ENCODE results near the gene CDHR4.
A peak's percentile ranks its signal among the peaks of the same experiment; 100 is the strongest.
"Not testable (repeated sequence)": the region's sequence is repeated elsewhere in the genome, so short reads cannot be mapped to it uniquely, and the experiment has no call there.

The CDHR4 gene

DNA sequence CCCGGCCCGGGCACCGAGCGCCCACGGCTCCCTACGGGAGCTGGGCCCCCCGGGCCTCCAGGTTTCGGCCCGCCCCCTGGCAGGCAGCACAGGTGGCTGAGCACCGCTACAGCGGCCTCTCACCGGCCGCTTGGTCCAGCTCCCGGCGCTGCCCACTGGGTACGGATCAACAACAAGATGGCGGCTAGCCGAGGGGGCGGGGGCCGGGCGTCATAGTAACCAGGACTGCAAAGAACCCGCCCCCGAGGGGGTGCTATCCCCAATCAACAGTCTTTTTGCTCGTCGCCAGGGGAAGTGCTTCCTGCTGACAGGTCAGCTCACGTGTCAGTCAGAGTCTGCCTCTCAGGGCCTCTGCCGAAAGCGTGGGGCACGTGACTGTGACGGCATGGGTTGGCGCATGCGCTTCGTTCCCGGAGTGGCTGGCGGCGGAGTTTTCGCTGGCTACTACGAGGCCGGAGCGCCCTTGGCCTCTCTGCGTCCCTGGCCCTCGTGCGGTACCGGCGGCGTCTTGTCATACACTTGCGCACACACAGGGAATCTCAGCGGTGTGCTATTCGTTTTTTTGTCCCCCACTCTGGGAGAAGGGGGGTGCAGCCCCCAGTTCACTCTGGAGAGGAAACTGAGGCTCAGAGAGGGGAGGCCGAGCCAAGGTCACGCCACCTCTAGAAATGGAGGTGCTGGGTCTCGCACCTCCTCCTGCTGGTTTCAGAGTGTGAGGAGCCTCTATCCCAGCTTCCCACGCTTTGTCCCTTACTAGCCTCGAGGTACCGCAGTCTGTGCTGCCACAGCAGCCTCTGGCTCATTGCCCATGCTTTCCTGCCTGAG is 13.1 kb downstream of the CDHR4 start, which contains the start of gene IP6K1:
TSS of gene IP6K1 (minus strand) at position 186 of the 825 bp plus-strand sequence. CDS start 38,502 bp downstream, outside the sequence.
- 0 out of 2 replicates have a peak, but pooled peaks have one; percentile 36 for TF ChIP-seq TAF1 (IDR thresholded peaks at IDR 0.05; ENCODE audit: borderline replicate concordance, low read depth, low read length)
- peak; percentile 86 for TF ChIP-seq POLR2A (IDR thresholded peaks at IDR 0.05; ENCODE audit: low read depth, low read length)
- peak; percentile 73; the same call in 1 of the 2 replicates for TF ChIP-seq POLR2AphosphoS5 (IDR thresholded peaks at IDR 0.05; ENCODE audit: low read depth, low read length)
- DNase-seq (ENCODE audit: insufficient read length): peak; percentile 100
- peak; percentile 100 for FAIRE-seq

DNA sequence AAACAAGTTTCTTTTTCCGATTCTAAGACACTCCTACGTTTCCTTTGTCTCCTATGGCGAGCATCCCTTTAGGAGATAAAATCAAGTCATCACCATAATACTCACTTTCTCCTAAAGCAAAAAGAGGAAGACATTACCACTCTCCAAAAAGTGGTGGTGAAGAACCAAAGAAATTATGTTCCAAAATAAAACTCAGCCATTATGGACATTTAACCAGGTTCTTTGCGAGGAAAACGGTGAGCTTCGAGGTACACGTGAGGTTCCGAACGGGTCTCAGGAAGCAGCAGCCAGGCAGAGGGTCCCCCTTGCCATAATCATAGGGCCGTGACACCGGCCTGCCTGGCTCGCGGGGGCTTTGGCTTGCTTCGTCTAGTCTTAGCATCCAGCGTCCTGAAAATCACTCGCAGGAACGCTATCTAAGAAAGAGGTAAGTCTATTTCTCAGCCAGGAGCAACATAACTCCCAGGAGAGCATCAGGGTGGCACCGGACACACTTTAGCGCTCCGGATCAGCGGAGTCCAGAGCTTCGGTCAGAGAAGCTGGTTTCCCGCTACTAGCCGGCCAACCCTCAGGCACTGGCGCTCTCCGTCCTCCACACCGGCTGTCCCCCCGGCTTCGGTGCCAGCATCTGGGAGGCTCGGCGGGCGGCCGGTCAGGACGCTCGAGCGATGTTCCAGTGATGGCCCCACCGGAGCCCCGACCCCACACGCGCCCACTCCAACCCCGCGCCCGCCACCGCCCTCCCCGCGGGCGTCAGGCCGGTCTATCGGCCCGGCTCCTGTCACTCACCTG is 13.9 kb downstream of the CDHR4 start:
- TF ChIP-seq POLR2AphosphoS5 (IDR thresholded peaks at IDR 0.05; ENCODE audit: low read depth, low read length) (no peak), TAF1 (IDR thresholded peaks at IDR 0.05; ENCODE audit: borderline replicate concordance, low read depth, low read length) (no peak), POLR2A (IDR thresholded peaks at IDR 0.05; ENCODE audit: low read depth, low read length) (no peak)
- peak; percentile 61 for FAIRE-seq
- DNase-seq (ENCODE audit: insufficient read length): no peak

DNA sequence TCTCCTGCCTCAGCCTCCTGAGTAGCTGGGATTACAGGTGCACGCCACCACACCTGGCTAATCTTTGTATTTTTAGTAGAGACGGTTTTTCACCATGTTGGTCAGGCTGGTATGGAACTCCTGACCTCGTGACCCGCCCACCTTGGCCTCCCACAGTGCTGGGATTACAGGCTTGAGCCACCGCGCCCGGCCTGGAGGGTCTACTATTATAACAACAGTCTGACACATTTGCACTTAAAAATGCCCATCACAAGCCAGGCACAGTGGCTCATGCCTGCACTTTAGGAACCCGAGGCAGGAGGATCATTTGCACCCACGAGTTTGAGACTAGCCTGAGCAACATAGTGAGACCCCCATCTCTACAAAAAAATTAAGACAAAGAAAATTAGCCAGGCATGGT is 17.4 kb downstream of the CDHR4 start:
- FAIRE-seq; DNase-seq (ENCODE audit: insufficient read length): not testable (repeated sequence)

DNA sequence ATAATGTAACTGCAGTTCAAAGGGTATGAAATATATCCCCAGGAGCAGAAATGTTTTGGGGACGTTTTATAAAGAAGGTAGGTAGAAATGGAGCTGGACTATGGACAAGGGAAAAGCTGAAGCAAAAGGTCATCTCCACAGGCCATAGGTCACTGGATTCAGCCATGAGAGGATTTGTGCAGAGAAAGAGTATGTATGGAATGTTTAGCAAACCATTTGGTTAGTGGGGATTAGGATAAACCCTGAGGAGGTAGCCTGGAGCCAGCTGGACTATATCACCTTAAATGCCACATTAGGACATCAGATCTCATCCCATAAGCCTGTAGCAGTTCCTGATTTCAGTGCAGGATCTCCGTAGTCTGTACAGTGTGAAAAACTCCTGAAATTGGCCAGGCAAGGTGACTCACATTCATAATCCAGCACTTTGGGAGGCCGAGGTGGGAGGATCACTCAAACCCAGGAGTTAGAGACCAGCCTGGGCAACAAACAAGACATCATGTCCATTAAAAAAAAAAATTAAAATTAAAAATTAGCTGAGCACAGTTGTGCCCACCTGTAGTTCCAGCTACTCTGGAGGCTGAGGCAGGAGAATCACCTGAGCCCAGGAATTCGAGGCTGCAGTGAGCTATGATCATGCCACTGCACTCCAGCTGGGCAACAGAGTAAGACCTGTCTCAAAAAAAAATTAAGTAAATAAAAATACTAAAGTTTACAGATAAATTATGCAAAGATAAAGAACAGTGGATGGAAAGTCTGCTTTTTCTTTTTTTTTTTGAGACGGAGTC is 18.1 kb downstream of the CDHR4 start:
- TF ChIP-seq POLR2AphosphoS5 (IDR thresholded peaks at IDR 0.05; ENCODE audit: low read depth, low read length) (no peak), POLR2A (IDR thresholded peaks at IDR 0.05; ENCODE audit: low read depth, low read length) (no peak), TAF1 (IDR thresholded peaks at IDR 0.05; ENCODE audit: borderline replicate concordance, low read depth, low read length) (no peak)
- DNase-seq (ENCODE audit: insufficient read length) (no peak), FAIRE-seq (no peak)

DNA sequence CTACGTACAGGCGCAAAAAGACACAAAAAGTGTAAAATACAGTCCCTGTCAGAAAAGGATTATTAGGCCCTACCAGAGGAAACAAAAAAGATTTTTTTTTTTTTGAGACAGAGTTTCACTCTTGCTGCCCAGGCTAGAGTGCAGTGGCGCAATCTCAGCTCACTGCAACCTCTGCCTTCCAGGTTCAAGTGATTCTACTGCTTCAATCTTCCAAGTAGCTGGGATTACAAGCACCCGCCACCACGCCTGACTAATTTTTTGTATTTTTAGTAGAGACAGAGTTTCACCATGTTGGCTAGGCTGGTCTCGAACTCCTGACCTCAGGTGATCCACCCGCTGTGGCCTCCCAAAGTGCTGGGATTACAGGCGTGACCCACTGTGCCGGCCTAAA is 18.7 kb downstream of the CDHR4 start:
- not testable (repeated sequence) for DNase-seq (ENCODE audit: insufficient read length); FAIRE-seq

DNA sequence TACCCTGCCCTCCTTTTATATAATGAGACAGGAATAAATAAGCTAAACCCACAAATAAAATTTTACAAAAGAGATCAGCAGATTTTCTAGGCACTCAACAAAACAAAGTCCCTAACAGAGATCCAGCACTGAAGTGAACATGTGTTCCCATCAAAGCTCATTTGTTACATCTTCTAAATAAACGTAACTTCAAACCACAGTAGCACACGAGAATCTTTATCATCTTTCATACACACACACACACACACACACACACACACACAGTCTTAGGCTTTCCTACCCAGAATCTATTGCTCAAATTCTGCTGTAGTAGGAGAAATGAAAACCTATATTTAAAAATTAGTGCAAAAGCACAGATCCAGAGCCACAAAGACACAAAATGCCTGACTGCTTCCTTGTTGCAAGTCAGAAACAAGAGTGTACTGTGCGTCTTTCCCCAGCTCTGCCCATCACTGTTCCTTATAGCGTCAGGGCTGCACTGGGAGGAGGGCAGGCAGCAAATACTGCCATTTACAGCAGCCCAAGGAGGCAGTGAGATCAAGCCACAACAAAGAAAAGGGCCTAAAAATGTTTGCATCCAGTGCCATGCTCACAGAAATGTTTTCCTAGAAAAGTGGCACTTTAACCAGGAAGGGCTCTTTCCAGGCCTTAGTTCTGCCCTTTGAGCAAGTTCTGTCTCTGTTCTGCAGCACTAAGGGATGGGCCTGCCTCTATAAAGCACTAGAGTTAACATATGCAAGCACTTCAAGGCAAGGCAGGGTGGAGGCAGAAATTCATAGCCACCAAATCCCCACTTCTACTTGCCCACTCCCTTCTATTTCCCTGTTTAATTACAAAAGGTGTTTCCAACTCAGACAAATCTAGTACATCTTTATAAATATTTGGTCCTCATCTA is 19.3 kb downstream of the CDHR4 start:
- FAIRE-seq (no peak), DNase-seq (ENCODE audit: insufficient read length) (no peak)
- TF ChIP-seq POLR2A (IDR thresholded peaks at IDR 0.05; ENCODE audit: low read depth, low read length) (no peak), TAF1 (IDR thresholded peaks at IDR 0.05; ENCODE audit: borderline replicate concordance, low read depth, low read length) (no peak), POLR2AphosphoS5 (IDR thresholded peaks at IDR 0.05; ENCODE audit: low read depth, low read length) (no peak)

DNA sequence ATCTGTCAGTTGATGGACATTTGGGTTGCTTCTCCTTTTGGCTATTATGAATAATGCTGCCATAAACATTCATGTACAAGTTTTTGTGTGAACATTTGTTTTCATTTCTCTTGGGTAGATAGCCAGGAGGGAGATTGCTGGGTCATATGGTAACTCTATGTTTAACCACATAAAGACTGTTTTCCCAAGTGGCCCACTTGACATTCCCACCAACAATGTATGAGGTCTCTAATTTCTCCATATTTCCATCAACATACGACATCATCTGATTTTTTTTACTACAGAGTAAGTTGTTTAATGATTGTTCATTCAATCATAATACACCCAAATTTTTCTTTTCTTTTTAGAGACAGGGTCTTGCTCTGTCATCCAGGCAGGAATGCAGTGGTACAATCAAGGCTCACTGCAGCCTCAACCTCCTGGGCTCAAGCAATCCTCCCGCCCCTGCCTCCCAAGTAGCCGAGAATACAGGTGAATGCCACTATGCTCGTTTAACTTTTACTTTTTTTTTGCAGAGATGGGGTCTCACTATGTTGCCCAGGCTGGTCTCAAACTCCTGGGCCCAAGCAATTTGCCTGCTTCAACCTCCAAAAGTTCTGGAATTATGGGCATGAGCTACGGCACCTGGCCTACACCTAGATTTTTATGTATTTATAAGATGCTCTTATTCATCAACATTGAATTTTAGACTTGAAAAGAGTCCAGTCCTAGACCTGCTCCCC is 20.2 kb downstream of the CDHR4 start:
- DNase-seq (ENCODE audit: insufficient read length) (no peak), FAIRE-seq (no peak)
- TF ChIP-seq POLR2AphosphoS5 (IDR thresholded peaks at IDR 0.05; ENCODE audit: low read depth, low read length): no peak
- no peak for TF ChIP-seq TAF1 (IDR thresholded peaks at IDR 0.05; ENCODE audit: borderline replicate concordance, low read depth, low read length)
- no peak for TF ChIP-seq POLR2A (IDR thresholded peaks at IDR 0.05; ENCODE audit: low read depth, low read length)

DNA sequence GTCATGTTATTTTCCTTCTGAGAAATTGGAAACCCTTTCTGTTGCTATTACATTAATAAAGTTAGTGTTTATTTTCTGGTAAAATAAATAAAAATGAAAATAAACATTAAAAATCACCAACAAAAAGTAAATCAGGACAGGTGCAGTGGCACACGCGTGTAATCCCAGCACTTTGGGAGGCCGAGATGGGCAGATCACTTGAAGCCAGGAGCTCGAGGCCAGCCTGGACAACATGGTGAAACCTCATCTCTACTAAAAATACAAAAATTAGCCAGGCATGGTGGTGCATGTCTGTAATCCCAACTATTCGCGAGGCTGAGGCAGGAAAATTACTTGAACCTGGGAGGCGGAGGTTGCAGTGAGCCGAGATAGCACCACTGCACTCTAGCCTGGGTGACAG is 23.6 kb downstream of the CDHR4 start:
- not testable (repeated sequence) for FAIRE-seq; DNase-seq (ENCODE audit: insufficient read length)

DNA sequence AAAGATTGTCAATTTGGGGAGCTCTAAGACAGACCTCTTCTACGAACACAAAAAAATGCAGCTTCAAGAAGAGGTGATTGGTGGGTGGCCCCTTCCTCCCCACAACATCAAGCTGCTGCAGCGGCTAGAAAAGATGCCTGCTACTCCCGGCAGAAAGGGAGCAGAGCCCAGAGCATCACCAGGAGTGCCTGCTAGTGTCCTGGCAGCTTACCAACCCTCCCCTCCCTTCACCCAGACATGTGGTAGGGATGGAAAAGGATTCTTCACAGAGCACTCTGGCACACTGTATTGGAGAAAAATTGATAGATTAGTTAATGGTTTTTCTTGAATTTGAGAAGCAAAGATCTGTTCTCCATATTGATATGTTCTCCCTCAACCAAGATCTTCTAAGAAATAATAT is 24.1 kb downstream of the CDHR4 start:
- no peak for DNase-seq (ENCODE audit: insufficient read length)
- TF ChIP-seq TAF1 (IDR thresholded peaks at IDR 0.05; ENCODE audit: borderline replicate concordance, low read depth, low read length) (no peak), POLR2A (IDR thresholded peaks at IDR 0.05; ENCODE audit: low read depth, low read length) (no peak), POLR2AphosphoS5 (IDR thresholded peaks at IDR 0.05; ENCODE audit: low read depth, low read length) (no peak)
- FAIRE-seq: no peak

DNA sequence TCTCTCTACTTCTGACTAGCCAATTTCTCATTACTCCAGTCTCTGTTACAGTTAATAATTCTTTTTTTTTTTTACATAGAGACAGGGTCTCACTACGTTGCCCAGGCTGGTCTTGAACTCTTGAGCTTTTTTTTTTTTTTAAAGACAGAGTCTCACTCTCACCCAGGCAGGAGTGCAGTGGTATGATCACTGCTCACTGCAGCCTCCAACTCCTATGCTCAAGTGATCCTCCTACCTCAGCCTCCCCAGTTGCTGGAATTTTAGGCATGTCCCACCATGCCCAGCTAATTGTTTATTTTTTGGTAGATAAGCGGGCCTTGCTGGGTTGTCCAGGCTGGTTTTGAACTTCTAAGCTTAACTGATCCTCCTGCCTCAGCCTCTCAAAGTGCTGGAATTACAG is 27.0 kb downstream of the CDHR4 start:
- no peak for FAIRE-seq
- no peak for TF ChIP-seq TAF1 (IDR thresholded peaks at IDR 0.05; ENCODE audit: borderline replicate concordance, low read depth, low read length)
- TF ChIP-seq POLR2A (IDR thresholded peaks at IDR 0.05; ENCODE audit: low read depth, low read length): no peak
- no peak for TF ChIP-seq POLR2AphosphoS5 (IDR thresholded peaks at IDR 0.05; ENCODE audit: low read depth, low read length)
- no peak for DNase-seq (ENCODE audit: insufficient read length)
